A549 (cell line): ENCODE measurements around the gene PRR5L.

Experiments
- CBX2 ChIP-seq: fragments of 200-600 bp; sonication (generic); IDR thresholded peaks from 2 replicates; pipeline ENCODE4 v1.6.1; 2016; ENCODE audit warnings: low read depth, mild to moderate bottlenecking, borderline replicate concordance
- CHD2 ChIP-seq: fragments of 150-350 bp; IDR thresholded peaks from 2 replicates; pipeline ENCODE4 v1.6.1; 2014; ENCODE audit warnings: low read length; ENCODE audit not compliant: partially characterized antibody
- EP300 ChIP-seq, 2 experiments: fragments of >200 bp; sonication (Bioruptor Twin); formaldehyde crosslinking; IDR thresholded peaks; 2 replicates in 1 of 2; 3 replicates in 1 of 2; pipeline ENCODE4 v1.6.1; 2016 to 2017
- FOSL2 ChIP-seq, 2 experiments: fragments of 450-650 bp in 1 of 2; fragments of >200 bp in 1 of 2; sonication (Bioruptor Twin) in 1 of 2; formaldehyde crosslinking; IDR thresholded peaks; 2 replicates each; pipeline versions ENCODE4 v1.5.0 to v1.6.1; 2016 to 2020; ENCODE audit warnings: mild to moderate bottlenecking in 1 of 2, moderate library complexity in 1 of 2
- GATA3 ChIP-seq: IDR thresholded peaks from 2 replicates; pipeline ENCODE4 v1.6.1; 2012; ENCODE audit warnings: borderline replicate concordance
- KDM1A ChIP-seq: fragments of 200-600 bp; sonication (generic); IDR thresholded peaks from 2 replicates; pipeline ENCODE4 v1.6.1; 2016; ENCODE audit warnings: low read depth, mild to moderate bottlenecking
- MAFK ChIP-seq: fragments of 450-650 bp; IDR thresholded peaks from 2 replicates; pipeline ENCODE4 v1.6.1; 2014; ENCODE audit not compliant: partially characterized antibody
- MYC ChIP-seq: IDR thresholded peaks from 2 replicates; pipeline ENCODE4 v1.6.1; 2012; ENCODE audit warnings: mild to moderate bottlenecking, inconsistent platforms, low read length, improper control_type of control experiment, borderline replicate concordance
- POLR2A ChIP-seq: IDR thresholded peaks from 2 replicates; pipeline ENCODE4 v1.6.1; 2012; ENCODE audit warnings: mild to moderate bottlenecking, low read length
- RARB ChIP-seq: fragments of 250-450 bp; sonication (Bioruptor Pico); IDR thresholded peaks from 2 replicates; pipeline ENCODE4 v1.8.0; 2021; ENCODE audit warnings: mild to moderate bottlenecking, moderate library complexity
- ZSCAN20 ChIP-seq: fragments of 250-450 bp; sonication (Bioruptor Pico); IDR thresholded peaks from 2 replicates; pipeline ENCODE4 v1.8.0; 2022; ENCODE audit warnings: mild to moderate bottlenecking, moderate library complexity
- TF ChIP-seq, protein P1 (sequence below): fragments of >200 bp; sonication (Bioruptor Twin); formaldehyde crosslinking; IDR thresholded peaks from 3 replicates; pipeline ENCODE4 v1.5.1; 2016
- TF ChIP-seq, protein P2 (sequence below): IDR thresholded peaks from 2 replicates; pipeline ENCODE4 v1.6.1; 2012
- TF ChIP-seq, protein P3 (sequence below): IDR thresholded peaks from 2 replicates; pipeline ENCODE4 v1.6.1; 2012

DNA sequence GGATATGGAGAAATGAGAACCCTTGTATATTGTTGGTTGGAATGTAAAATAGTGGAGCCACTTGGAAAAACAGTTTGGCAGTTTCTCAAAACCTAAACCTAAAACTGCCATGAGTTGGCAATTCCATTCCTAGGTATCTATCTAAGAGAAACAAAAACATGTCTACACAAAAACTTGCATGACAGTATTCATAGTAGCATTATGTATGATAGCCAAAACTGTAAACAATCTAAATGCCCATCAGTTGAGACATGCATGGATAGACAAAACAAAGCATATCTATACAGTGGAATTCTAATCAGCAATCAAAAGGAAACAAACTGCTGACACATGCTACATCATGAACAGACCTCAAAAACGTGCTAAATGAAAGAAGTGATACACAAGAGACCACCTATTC, 179.1 kb downstream of the PRR5L start:
- TF ChIP-seq, protein P1, sequence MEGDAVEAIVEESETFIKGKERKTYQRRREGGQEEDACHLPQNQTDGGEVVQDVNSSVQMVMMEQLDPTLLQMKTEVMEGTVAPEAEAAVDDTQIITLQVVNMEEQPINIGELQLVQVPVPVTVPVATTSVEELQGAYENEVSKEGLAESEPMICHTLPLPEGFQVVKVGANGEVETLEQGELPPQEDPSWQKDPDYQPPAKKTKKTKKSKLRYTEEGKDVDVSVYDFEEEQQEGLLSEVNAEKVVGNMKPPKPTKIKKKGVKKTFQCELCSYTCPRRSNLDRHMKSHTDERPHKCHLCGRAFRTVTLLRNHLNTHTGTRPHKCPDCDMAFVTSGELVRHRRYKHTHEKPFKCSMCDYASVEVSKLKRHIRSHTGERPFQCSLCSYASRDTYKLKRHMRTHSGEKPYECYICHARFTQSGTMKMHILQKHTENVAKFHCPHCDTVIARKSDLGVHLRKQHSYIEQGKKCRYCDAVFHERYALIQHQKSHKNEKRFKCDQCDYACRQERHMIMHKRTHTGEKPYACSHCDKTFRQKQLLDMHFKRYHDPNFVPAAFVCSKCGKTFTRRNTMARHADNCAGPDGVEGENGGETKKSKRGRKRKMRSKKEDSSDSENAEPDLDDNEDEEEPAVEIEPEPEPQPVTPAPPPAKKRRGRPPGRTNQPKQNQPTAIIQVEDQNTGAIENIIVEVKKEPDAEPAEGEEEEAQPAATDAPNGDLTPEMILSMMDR, result no peak
- no peak for TF ChIP-seq POLR2A
- TF ChIP-seq EP300 (IDR thresholded peaks at IDR 0.05), result no peak
- TF ChIP-seq MYC, result no peak
- no peak for TF ChIP-seq CHD2
- no peak for TF ChIP-seq ZSCAN20
- no peak for TF ChIP-seq CBX2
- TF ChIP-seq RARB (CRISPR knock-in tag), result no peak
- TF ChIP-seq, protein P2, sequence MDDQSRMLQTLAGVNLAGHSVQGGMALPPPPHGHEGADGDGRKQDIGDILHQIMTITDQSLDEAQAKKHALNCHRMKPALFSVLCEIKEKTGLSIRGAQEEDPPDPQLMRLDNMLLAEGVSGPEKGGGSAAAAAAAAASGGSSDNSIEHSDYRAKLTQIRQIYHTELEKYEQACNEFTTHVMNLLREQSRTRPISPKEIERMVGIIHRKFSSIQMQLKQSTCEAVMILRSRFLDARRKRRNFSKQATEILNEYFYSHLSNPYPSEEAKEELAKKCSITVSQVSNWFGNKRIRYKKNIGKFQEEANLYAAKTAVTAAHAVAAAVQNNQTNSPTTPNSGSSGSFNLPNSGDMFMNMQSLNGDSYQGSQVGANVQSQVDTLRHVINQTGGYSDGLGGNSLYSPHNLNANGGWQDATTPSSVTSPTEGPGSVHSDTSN, result no peak
- TF ChIP-seq MAFK, result peak; percentile 36
- TF ChIP-seq, protein P3, sequence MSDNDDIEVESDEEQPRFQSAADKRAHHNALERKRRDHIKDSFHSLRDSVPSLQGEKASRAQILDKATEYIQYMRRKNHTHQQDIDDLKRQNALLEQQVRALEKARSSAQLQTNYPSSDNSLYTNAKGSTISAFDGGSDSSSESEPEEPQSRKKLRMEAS, result no peak
- TF ChIP-seq FOSL2 (IDR thresholded peaks at IDR 0.05), result no peak
- no peak for TF ChIP-seq FOSL2 (CRISPR knock-in tag; IDR thresholded peaks at IDR 0.05)
- no peak for TF ChIP-seq GATA3
- TF ChIP-seq KDM1A, result no peak
